ENCODE measurements around the gene SWT1.

SWT1 gene

DNA sequence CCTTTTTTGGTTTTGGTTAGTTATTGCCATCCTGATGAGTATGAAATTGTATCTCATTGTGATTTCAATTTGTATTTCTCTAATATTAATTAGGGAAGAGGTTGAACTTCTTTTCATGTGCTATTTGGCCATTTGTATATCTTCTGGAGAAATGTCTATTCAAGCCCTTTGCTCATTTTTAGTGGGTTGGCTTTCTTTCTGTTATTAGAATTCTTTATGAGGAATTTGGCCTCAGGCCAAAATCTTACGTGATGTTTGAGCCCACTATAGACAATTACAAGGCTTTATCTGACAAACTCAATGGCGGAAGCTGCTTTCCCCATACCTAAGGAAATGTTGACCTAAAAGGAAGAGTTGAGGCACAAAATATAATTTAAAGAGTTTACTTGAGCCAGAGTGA is 127.1 kb downstream of the SWT1 start:
- H3K27me3 Mint-ChIP-seq (ENCODE audit: low read depth, poor library complexity) = no peaks in the 10 kb centered on the region
- no peak overlapping the region for H3K27ac Mint-ChIP-seq
- TF ChIP-seq, protein P1, sequence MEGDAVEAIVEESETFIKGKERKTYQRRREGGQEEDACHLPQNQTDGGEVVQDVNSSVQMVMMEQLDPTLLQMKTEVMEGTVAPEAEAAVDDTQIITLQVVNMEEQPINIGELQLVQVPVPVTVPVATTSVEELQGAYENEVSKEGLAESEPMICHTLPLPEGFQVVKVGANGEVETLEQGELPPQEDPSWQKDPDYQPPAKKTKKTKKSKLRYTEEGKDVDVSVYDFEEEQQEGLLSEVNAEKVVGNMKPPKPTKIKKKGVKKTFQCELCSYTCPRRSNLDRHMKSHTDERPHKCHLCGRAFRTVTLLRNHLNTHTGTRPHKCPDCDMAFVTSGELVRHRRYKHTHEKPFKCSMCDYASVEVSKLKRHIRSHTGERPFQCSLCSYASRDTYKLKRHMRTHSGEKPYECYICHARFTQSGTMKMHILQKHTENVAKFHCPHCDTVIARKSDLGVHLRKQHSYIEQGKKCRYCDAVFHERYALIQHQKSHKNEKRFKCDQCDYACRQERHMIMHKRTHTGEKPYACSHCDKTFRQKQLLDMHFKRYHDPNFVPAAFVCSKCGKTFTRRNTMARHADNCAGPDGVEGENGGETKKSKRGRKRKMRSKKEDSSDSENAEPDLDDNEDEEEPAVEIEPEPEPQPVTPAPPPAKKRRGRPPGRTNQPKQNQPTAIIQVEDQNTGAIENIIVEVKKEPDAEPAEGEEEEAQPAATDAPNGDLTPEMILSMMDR (IDR thresholded peaks at IDR 0.05) = no peak
- no peaks in the 10 kb centered on the region for H3K4me1 Mint-ChIP-seq
- peaks cover 25% of the 10 kb centered on the region for H3K36me3 Mint-ChIP-seq (ENCODE audit: low read depth)
- H3K4me3 Mint-ChIP-seq = no peak overlapping the region
- DNase-seq = no peak
- peaks cover 3% of the 10 kb centered on the region for H3K9me3 Mint-ChIP-seq

DNA sequence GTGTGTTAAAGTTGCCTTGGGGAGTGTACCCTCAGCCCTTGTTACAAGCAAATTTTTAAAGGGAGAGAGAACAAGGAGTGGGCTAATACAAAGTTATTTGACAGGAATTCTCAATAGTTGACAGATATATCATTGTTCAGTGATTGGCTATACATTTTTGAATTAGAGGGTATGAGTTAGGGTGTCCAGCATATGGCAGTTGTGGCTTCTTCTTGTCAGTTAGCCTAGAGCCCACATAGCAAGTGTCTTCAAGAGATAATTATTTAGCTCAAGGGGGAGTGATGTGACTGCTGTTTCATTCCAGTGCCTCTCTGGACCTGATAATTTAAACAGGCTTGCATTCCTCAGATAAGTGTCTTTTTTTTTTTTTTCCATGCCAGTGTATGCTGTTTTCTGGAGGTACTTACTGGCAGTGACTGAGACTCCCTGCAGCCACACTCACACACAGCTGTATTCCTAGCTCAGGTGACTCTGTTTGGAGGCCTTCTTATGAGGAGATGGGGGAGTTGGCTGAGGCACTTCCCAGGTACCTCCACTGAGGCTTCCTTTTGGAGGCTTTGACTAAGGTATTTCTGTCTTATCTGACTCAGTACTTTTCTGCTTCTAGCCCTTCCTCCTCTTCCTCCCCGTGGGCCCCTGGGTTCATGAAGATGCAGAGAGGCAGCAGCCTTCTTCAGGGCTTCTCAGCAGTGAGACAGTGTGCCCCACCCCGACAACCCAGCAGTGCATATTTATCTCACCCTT is 127.7 kb downstream of the SWT1 start:
- Mint-ChIP-seq H3K9me3 (peaks cover 3% of the 10 kb centered on the region), H3K27ac (no peak overlapping the region), H3K4me3 (no peak overlapping the region), H3K36me3 (ENCODE audit: low read depth) (peaks cover 25% of the 10 kb centered on the region), H3K27me3 (ENCODE audit: low read depth, poor library complexity) (no peaks in the 10 kb centered on the region), H3K4me1 (no peaks in the 10 kb centered on the region)
- TF ChIP-seq, protein P1 (IDR thresholded peaks at IDR 0.05) = no peak
- DNase-seq = no peak

- H3K27ac Mint-ChIP-seq = no peak overlapping the region
These were observed 130.5 kb downstream of the SWT1 start for GRCh38 chr1:185287451-185287850.

GRCh38 chr1:185288435-185288834 is 131.5 kb downstream of the SWT1 start:
- Mint-ChIP-seq H3K27me3 (ENCODE audit: low read depth, poor library complexity) (no peaks in the 10 kb centered on the region), H3K4me3 (no peak overlapping the region), H3K9me3 (no peaks in the 10 kb centered on the region), H3K36me3 (ENCODE audit: low read depth) (peaks cover 14% of the 10 kb centered on the region), H3K4me1 (no peaks in the 10 kb centered on the region), H3K27ac (peak overlapping the region; percentile 65)
- TF ChIP-seq, protein P1 (IDR thresholded peaks at IDR 0.05) = no peak
- no peak for DNase-seq

More at GRCh38 chr1:185287451-185287850, 130.5 kb downstream of the SWT1 start:
- TF ChIP-seq, protein P1 (IDR thresholded peaks at IDR 0.05) = no peak
- Mint-ChIP-seq H3K27me3 (ENCODE audit: low read depth, poor library complexity) (no peaks in the 10 kb centered on the region), H3K36me3 (ENCODE audit: low read depth) (peaks cover 14% of the 10 kb centered on the region), H3K9me3 (no peaks in the 10 kb centered on the region), H3K4me3 (no peak overlapping the region), H3K4me1 (no peaks in the 10 kb centered on the region)
- DNase-seq = no peak

DNA sequence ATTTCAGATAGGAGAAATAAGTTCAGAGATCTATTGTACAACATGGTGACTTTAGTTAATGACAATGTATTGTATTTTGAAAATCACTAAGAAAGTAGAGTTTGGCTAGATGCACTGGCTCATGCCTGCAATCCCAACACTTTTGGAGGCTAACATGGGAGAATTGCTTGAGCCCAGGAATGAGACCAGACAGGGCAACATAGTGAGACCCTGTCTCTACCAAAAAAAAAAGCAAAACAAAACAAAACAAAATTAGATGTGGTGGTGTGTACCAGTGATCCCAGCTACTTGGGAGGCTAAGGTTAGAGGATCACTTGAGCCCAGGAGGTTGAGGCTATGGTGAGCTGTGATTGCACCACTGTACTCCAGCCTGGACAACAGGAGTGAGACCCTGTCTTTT is 132.9 kb downstream of the SWT1 start:
- TF ChIP-seq, protein P1 (IDR thresholded peaks at IDR 0.05) = no peak
- DNase-seq = no peak
- no peak overlapping the region for H3K4me3 Mint-ChIP-seq
- H3K9me3 Mint-ChIP-seq = no peaks in the 10 kb centered on the region
- peaks cover 25% of the 10 kb centered on the region for H3K36me3 Mint-ChIP-seq (ENCODE audit: low read depth)
- H3K4me1 Mint-ChIP-seq = no peaks in the 10 kb centered on the region
- H3K27me3 Mint-ChIP-seq (ENCODE audit: low read depth, poor library complexity) = no peaks in the 10 kb centered on the region
- H3K27ac Mint-ChIP-seq = no peak overlapping the region

DNA sequence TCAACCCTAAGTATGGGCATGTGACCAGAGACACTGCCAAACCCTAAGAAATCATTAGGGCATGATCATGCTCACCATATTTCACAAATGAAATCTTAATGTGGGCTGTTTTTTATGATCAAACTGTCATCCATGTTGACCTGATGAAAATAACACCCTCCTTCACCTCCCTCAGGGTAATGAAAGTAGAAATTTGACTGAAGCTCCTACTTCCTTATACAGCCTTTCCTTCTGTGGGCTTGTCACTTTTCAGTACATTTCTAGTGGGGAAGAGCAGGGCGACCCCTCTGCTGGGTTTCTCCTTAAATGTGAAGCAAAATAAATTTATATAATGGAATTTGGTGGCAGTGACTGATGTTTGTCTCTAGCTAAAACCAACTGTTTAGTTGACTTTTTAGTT is 134.2 kb downstream of the SWT1 start:
- H3K27ac Mint-ChIP-seq = peak overlapping the region; percentile 30
- H3K27me3 Mint-ChIP-seq (ENCODE audit: low read depth, poor library complexity) = no peaks in the 10 kb centered on the region
- H3K4me1 Mint-ChIP-seq = no peaks in the 10 kb centered on the region
- H3K4me3 Mint-ChIP-seq = no peak overlapping the region
- no peak for DNase-seq
- peaks cover 37% of the 10 kb centered on the region for H3K36me3 Mint-ChIP-seq (ENCODE audit: low read depth)
- H3K9me3 Mint-ChIP-seq = no peaks in the 10 kb centered on the region
- TF ChIP-seq, protein P1 (IDR thresholded peaks at IDR 0.05) = no peak
